Measurements from ENCODE around the gene RNF10.

Gene RNF10

GRCh38 chr12:120557589-120557988, 23.4 kb downstream of the RNF10 start:
- TF ChIP-seq CTCF (IDR thresholded peaks at IDR 0.05; ENCODE audit: low read depth, low read length) = no peak
- no peak overlapping the region for H3K4me3 ChIP-seq (ENCODE audit: low read depth, low read length)

- TF ChIP-seq CTCF (IDR thresholded peaks at IDR 0.05; ENCODE audit: low read depth, low read length) = no peak
Measured at GRCh38 chr12:120562906-120563305, 28.8 kb downstream of the RNF10 start.

GRCh38 chr12:120563495-120563894, 29.3 kb downstream of the RNF10 start:
- no peak for TF ChIP-seq CTCF (IDR thresholded peaks at IDR 0.05; ENCODE audit: low read depth, low read length)
- H3K4me3 ChIP-seq (ENCODE audit: low read depth, low read length) = no peak overlapping the region

More at GRCh38 chr12:120562906-120563305, 28.8 kb downstream of the RNF10 start:
- no peak overlapping the region for H3K4me3 ChIP-seq (ENCODE audit: low read depth, low read length)

GRCh38 chr12:120571299-120571698, 37.1 kb downstream of the RNF10 start:
- H3K4me3 ChIP-seq (ENCODE audit: low read depth, low read length) = no peak overlapping the region
- no peak for TF ChIP-seq CTCF (IDR thresholded peaks at IDR 0.05; ENCODE audit: low read depth, low read length)

GRCh38 chr12:120573560-120573959, 39.4 kb downstream of the RNF10 start:
- TF ChIP-seq CTCF (IDR thresholded peaks at IDR 0.05; ENCODE audit: low read depth, low read length) = no peak
- no peak overlapping the region for H3K4me3 ChIP-seq (ENCODE audit: low read depth, low read length)

GRCh38 chr12:120574106-120574505, 40.0 kb downstream of the RNF10 start:
- TF ChIP-seq CTCF (IDR thresholded peaks at IDR 0.05; ENCODE audit: low read depth, low read length) = no peak
- H3K4me3 ChIP-seq (ENCODE audit: low read depth, low read length) = no peak overlapping the region

- TF ChIP-seq CTCF (IDR thresholded peaks at IDR 0.05; ENCODE audit: low read depth, low read length) = no peak
Measured at GRCh38 chr12:120579179-120579578, 45.0 kb downstream of the RNF10 start.

More at GRCh38 chr12:120579179-120579578, 45.0 kb downstream of the RNF10 start:
- H3K4me3 ChIP-seq (ENCODE audit: low read depth, low read length) = no peak overlapping the region
